GM12875 (cell line): Measurements from ENCODE around the gene RNASE7.

ENCODE experiments used
- H3K4me3 ChIP-seq: one replicate; pipeline ENCODE4 v1.5.1; 2011; ENCODE audit warnings: low read depth, low read length, control low read depth
- CTCF ChIP-seq: IDR thresholded peaks from 2 replicates; pipeline ENCODE4 v1.5.1; 2011; ENCODE audit warnings: low read depth, mild to moderate bottlenecking, control low read depth, inconsistent platforms, low read length, moderate library complexity, borderline replicate concordance; ENCODE audit not compliant: insufficient read depth

RNASE7 gene

GRCh38 chr14:21069388-21070082 is 27.4 kb downstream of the RNASE7 start:
- no peak overlapping the region for H3K4me3 ChIP-seq
- TF ChIP-seq CTCF = no peak

- peak within 1 kb of the TSS; percentile 27 for H3K4me3 ChIP-seq
- no peak for TF ChIP-seq CTCF
These were observed 28.0 kb downstream of the RNASE7 start, which contains the start of gene ARHGEF40 for GRCh38 chr14:21070083-21070609. ARHGEF40 (plus strand) TSS chr14:21070304; CDS start chr14:21070397, 93 bp downstream.

GRCh38 chr14:21070610-21071224 is 28.6 kb downstream of the RNASE7 start:
- no peak for TF ChIP-seq CTCF
- H3K4me3 ChIP-seq = peak overlapping the region; percentile 27

GRCh38 chr14:21071225-21072030 is 29.3 kb downstream of the RNASE7 start:
- no peak for TF ChIP-seq CTCF
- no peak overlapping the region for H3K4me3 ChIP-seq

- TF ChIP-seq CTCF = no peak
- H3K4me3 ChIP-seq = no peak overlapping the region
These were observed 29.9 kb downstream of the RNASE7 start for GRCh38 chr14:21072031-21072473.

GRCh38 chr14:21072781-21073339 is 30.7 kb downstream of the RNASE7 start:
- no peak for TF ChIP-seq CTCF
- H3K4me3 ChIP-seq = no peak overlapping the region
